IMR-90 (cell line): ENCODE measurements around the gene SERPINI2. TPM values are rescaled to one million over a fixed set of nuclear protein-coding genes. Genes with fewer than 3 reads are reported as not detected.

Source experiments
- ATAC-seq: fragments of 200-7000 bp; cut with Tn5 transposase; 2 replicates; pipeline ENCODE4 v1.9.1; 2020; ENCODE audit warnings: low read depth, mild to moderate bottlenecking, moderate library complexity
- BruUV-seq: library from RNA; stranded (reverse); fragments of 400-500 nt; replicated peaks from 2 replicates; lab custom pipeline; 2021; lab: Mats Ljungman, UMichigan
- CTCF ChIA-PET: fragments of 300-600 bp; formaldehyde crosslinking; extraction: SDS; loops from one replicate; lab custom pipeline; 2021; ENCODE audit warnings: antibody characterized with exemption; lab: Yijun Ruan, JAX
- POLR2A ChIA-PET: fragments of 300-600 bp; sonication (Branson Sonifier 250); formaldehyde crosslinking; loops from one replicate; lab custom pipeline; 2022; ENCODE audit warnings: antibody characterized with exemption; ENCODE audit not compliant: unreplicated experiment; lab: Charles Lee
- DNase-seq: peaks from one replicate; pipeline ENCODE4 v3.0.0; 2013
- H2AFZ ChIP-seq: replicated peaks from 2 replicates; pipeline ENCODE3; 2013; ENCODE audit warnings: low read length, mild to moderate bottlenecking; ENCODE audit not compliant: poor library complexity
- H2AK5ac ChIP-seq: 2 replicates; pipeline ENCODE4 v1.6.1; 2013; ENCODE audit warnings: low read depth, low read length, inconsistent platforms
- H2AK9ac ChIP-seq: replicated peaks from 2 replicates; pipeline ENCODE3; 2013; ENCODE audit warnings: mild to moderate bottlenecking, low read depth, low read length, moderate library complexity; ENCODE audit not compliant: poor library complexity
- H2BK120ac ChIP-seq: 2 replicates; pipeline ENCODE4 v1.6.1; 2013; ENCODE audit warnings: low read depth, low read length, inconsistent platforms
- H2BK15ac ChIP-seq: 3 replicates; pipeline ENCODE4 v1.6.1; 2013; ENCODE audit warnings: low read depth, low read length, inconsistent platforms
- H2BK20ac ChIP-seq: 2 replicates; pipeline ENCODE4 v1.6.1; 2013; ENCODE audit warnings: low read depth, mild to moderate bottlenecking, inconsistent platforms, low read length, moderate library complexity
- H2BK5ac ChIP-seq: 2 replicates; pipeline ENCODE4 v1.6.1; 2013; ENCODE audit warnings: mild to moderate bottlenecking, low read depth, low read length, inconsistent platforms; ENCODE audit not compliant: poor library complexity, severe bottlenecking
- H3K14ac ChIP-seq: replicated peaks from 2 replicates; pipeline ENCODE4 v1.6.1; 2013; ENCODE audit warnings: low read depth, low read length, inconsistent platforms
- H3K18ac ChIP-seq: 2 replicates; pipeline ENCODE4 v1.6.1; 2013; ENCODE audit warnings: low read depth, low read length, control low read depth
- H3K23ac ChIP-seq: 2 replicates; pipeline ENCODE4 v1.6.1; 2013; ENCODE audit warnings: low read depth, low read length, inconsistent platforms
- H3K27ac ChIP-seq: 2 replicates; pipeline ENCODE4 v1.5.1; 2013; ENCODE audit warnings: mild to moderate bottlenecking, control low read depth, low read length; ENCODE audit not compliant: insufficient read depth
- H3K27me3 ChIP-seq: 2 replicates; pipeline ENCODE4 v1.6.1; 2013; ENCODE audit warnings: low read length; ENCODE audit not compliant: control insufficient read depth, insufficient read depth
- H3K36me3 ChIP-seq: 2 replicates; pipeline ENCODE4 v1.6.1; 2013; ENCODE audit warnings: low read length, mixed read lengths; ENCODE audit not compliant: control insufficient read depth, insufficient read depth
- H3K4ac ChIP-seq: 2 replicates; pipeline ENCODE4 v1.6.1; 2013; ENCODE audit warnings: low read depth, low read length, inconsistent platforms
- H3K4me1 ChIP-seq: 2 replicates; pipeline ENCODE4 v1.6.1; 2013; ENCODE audit warnings: low read length, mixed read lengths; ENCODE audit not compliant: control insufficient read depth, insufficient read depth
- H3K4me2 ChIP-seq: 2 replicates; pipeline ENCODE4 v1.6.1; 2013; ENCODE audit warnings: low read depth, mild to moderate bottlenecking, control low read depth, low read length, moderate library complexity
- H3K4me3 ChIP-seq: 2 replicates; pipeline ENCODE4 v1.5.1; 2013; ENCODE audit warnings: low read depth, mild to moderate bottlenecking, control low read depth, low read length, moderate library complexity; ENCODE audit not compliant: insufficient read depth
- H3K56ac ChIP-seq: 2 replicates; pipeline ENCODE4 v1.6.1; 2013; ENCODE audit warnings: low read length, inconsistent platforms; ENCODE audit not compliant: insufficient read depth; ENCODE audit errors: extremely low read depth
- H3K79me1 ChIP-seq, 2 experiments: 2 replicates each; pipeline ENCODE4 v1.6.1; 2013; ENCODE audit warnings: low read length in 2 of 2, inconsistent platforms in 1 of 2, low read depth in 1 of 2
- H3K9ac ChIP-seq: 2 replicates; pipeline ENCODE4 v1.6.1; 2013; ENCODE audit warnings: low read depth, low read length, control low read depth
- H3K9me1 ChIP-seq: 2 replicates; pipeline ENCODE4 v1.6.1; 2013; ENCODE audit warnings: low read length, inconsistent platforms; ENCODE audit not compliant: insufficient read depth
- H3K9me3 ChIP-seq: 2 replicates; pipeline ENCODE4 v1.6.1; 2013; ENCODE audit warnings: low read length; ENCODE audit not compliant: control insufficient read depth, insufficient read depth
- H4K20me1 ChIP-seq: 2 replicates; pipeline ENCODE4 v1.6.1; 2013; ENCODE audit warnings: low read length, inconsistent platforms; ENCODE audit not compliant: insufficient read depth
- H4K5ac ChIP-seq: 2 replicates; pipeline ENCODE4 v1.6.1; 2013; ENCODE audit warnings: mild to moderate bottlenecking, low read depth, low read length, control low read depth
- H4K8ac ChIP-seq, 2 experiments: 2 replicates each; pipeline ENCODE4 v1.6.1; 2013; ENCODE audit warnings: low read depth in 2 of 2, low read length in 2 of 2, control low read depth in 1 of 2, inconsistent platforms in 1 of 2
- H4K91ac ChIP-seq: 2 replicates; pipeline ENCODE4 v1.6.1; 2013; ENCODE audit warnings: low read depth, low read length, inconsistent platforms; ENCODE audit not compliant: insufficient read depth
- CHD1 ChIP-seq: IDR thresholded peaks from 2 replicates; pipeline ENCODE4 v1.6.1; 2012; ENCODE audit warnings: low read depth, low read length, improper control_type of control experiment
- FOS ChIP-seq: fragments of 150-350 bp; IDR thresholded peaks from 2 replicates; pipeline ENCODE4 v1.6.1; 2016; ENCODE audit warnings: low read depth, low read length
- MAFK ChIP-seq: IDR thresholded peaks from 2 replicates; pipeline ENCODE4 v1.6.1; 2012; ENCODE audit warnings: low read depth, low read length, improper control_type of control experiment
- MAZ ChIP-seq: IDR thresholded peaks from 2 replicates; pipeline ENCODE4 v1.6.1; 2012; ENCODE audit warnings: low read depth, mild to moderate bottlenecking, low read length, improper control_type of control experiment, moderate library complexity, borderline replicate concordance
- NFE2L2 ChIP-seq: fragments of 150-350 bp; IDR thresholded peaks from 2 replicates; pipeline ENCODE4 v1.6.1; 2016; ENCODE audit warnings: low read depth, mild to moderate bottlenecking, low read length
- dilution Hi-C: fragments of 300-500 bp; cut with HindIII; formaldehyde crosslinking; loops from one replicate; pipeline ENCODE4 v1.14.3; 2018; ENCODE audit warnings: low sequenced_read_pairs; ENCODE audit not compliant: unreplicated experiment
- in situ Hi-C: fragments of 300-500 bp; cut with MboI; formaldehyde crosslinking; loops from 3 replicates; pipeline ENCODE4 v1.14.3; 2019; ENCODE audit warnings: low sequenced_read_pairs, inconsistent platforms, mixed read lengths
- intact Hi-C: fragments of 100-400 bp; cut with micrococcal nuclease; formaldehyde crosslinking; loops from 2 replicates; pipeline ENCODE4 v1.10.0; 2022
- polyA plus RNA-seq, 3 experiments: library from polyadenylated mRNA; depleted of rRNA; stranded (reverse); fragments of >200 nt; gene quantifications; 2 replicates each; pipeline ENCODE4 v1.2.3, GENCODE V29; 2012; ENCODE audit warnings: low replicate concordance in 1 of 3
- total RNA-seq: library from RNA; depleted of rRNA; stranded (reverse); fragments of >200 nt; gene quantifications from 2 replicates; pipeline ENCODE4 v1.2.3, GENCODE V29; 2012
- TF ChIP-seq, protein P1 (sequence below): fragments of 150-350 bp; IDR thresholded peaks from 2 replicates; pipeline ENCODE4 v1.6.1; 2017; ENCODE audit warnings: mild to moderate bottlenecking, antibody characterized with exemption, low read length, low read depth

The SERPINI2 gene
- total and polyA plus RNA-seq, 2 of the 4 experiments (the other 2 are of a cell fraction): not detected

DNA sequence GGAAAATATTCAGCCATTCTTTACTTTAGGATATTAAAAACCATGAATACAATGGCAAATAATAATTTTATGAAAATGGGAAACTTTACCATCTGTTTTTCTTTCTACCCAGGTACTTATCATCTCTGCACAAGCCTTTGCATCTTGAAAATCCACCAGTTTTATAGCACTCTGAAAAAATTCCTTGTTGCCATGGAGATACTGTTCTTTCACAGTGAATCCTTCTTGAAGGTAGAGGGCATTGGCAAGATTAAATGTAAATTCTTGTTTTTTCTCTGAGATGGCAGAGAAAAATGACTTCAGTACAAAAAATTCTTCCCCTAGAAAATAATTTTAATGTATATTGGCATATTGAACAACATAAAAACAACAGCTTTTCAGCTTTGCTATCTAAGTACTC lies 6.9 kb downstream of the SERPINI2 start:
- no peak overlapping the region for H3K56ac ChIP-seq
- H4K91ac ChIP-seq: no peak overlapping the region
- no peak overlapping the region for H3K4ac ChIP-seq
- ATAC-seq (no peak), DNase-seq (no peak)
- H2BK5ac ChIP-seq: no peak overlapping the region
- H3K27me3 ChIP-seq: no peaks in the 10 kb centered on the region
- intact Hi-C loops (no loop called here), dilution Hi-C loops (no loop called here), in situ Hi-C loops (no loop called here)
- no peak overlapping the region for H4K8ac ChIP-seq
- H2AK9ac ChIP-seq: no peak overlapping the region
- H3K9me1 ChIP-seq: no peaks in the 10 kb centered on the region
- H3K14ac ChIP-seq: no peak overlapping the region
- TF ChIP-seq, protein P1, sequence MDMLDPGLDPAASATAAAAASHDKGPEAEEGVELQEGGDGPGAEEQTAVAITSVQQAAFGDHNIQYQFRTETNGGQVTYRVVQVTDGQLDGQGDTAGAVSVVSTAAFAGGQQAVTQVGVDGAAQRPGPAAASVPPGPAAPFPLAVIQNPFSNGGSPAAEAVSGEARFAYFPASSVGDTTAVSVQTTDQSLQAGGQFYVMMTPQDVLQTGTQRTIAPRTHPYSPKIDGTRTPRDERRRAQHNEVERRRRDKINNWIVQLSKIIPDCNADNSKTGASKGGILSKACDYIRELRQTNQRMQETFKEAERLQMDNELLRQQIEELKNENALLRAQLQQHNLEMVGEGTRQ: no peak
- no peak for TF ChIP-seq FOS
- no peak for TF ChIP-seq NFE2L2
- TF ChIP-seq MAFK: no peak
- no peak for TF ChIP-seq MAZ
- TF ChIP-seq CHD1: no peak
- no peak overlapping the region for H3K27ac ChIP-seq
- no peak overlapping the region for H3K18ac ChIP-seq
- H3K4me3 ChIP-seq: no peak overlapping the region
- H2AK5ac ChIP-seq: no peak overlapping the region
- H4K20me1 ChIP-seq: no peaks in the 10 kb centered on the region
- H3K9me3 ChIP-seq: peaks cover 5% of the 10 kb centered on the region; the same call in 1 of the 2 replicates
- no peak overlapping the region for H2BK120ac ChIP-seq
- no peak overlapping the region for H4K5ac ChIP-seq
- POLR2A ChIA-PET: no interaction called here
- no peak overlapping the region for H3K4me2 ChIP-seq
- no peak overlapping the region for H2AFZ ChIP-seq
- H3K9ac ChIP-seq: no peak overlapping the region
- no peaks in the 10 kb centered on the region for H3K4me1 ChIP-seq
- CTCF ChIA-PET: no interaction called here
- H3K36me3 ChIP-seq: no peaks in the 10 kb centered on the region
- H2BK20ac ChIP-seq: no peak overlapping the region
- no peak overlapping the region for H2BK15ac ChIP-seq
- no peaks in the 10 kb centered on the region for H3K79me1 ChIP-seq
- H3K23ac ChIP-seq: no peak overlapping the region
- no TSS peak for BruUV-seq
